Heart left ventricle (tissue), 13 donors: ENCODE measurements around the gene MYH11.

ENCODE experiments used
- POLR2A ChIP-seq, 2 donors: fragments of 450-650 bp; IDR thresholded peaks; one replicate each; pipeline ENCODE4 v1.6.1; 2017; ENCODE audit warnings: antibody characterized with exemption in 2 of 2, mild to moderate bottlenecking in 2 of 2, moderate library complexity in 2 of 2
- TF ChIP-seq, protein P1 (sequence below), 12 donors: fragments of 200-600 bp; sonication (generic) in 4 of 12; IDR thresholded peaks; one replicate each; pipeline versions ENCODE4 v1.5.0 to v1.8.0; 2018 to 2022; ENCODE audit warnings: antibody characterized with exemption in 12 of 12, mild to moderate bottlenecking in 5 of 12
- donor health status: ischemic (EF 13 %, LVEDD 7.1; RV severe dilation, severe dysfunction).
- donor health status: DM: no; HTN: yes; CAD: no.
- donor health status: DM: no; HTN: no; CAD: no.
- donor health status: ischemic (EF 25% LVEDD 6.9; RV normal size, moderate dysfunction).
- donor health status: ischemic (EF 25% LVEDD 5.7; RV mildly dilated, moderate dysfunction).
- donor health status: ischemic (EF 35%, LVEDD 5.7; RV mildly dilated, moderate dysfunction).
- donor health status: nonischemic (EF 11% LVEDD 7.7; RV severe dilation, severe dysfunction).
- donor health status: DM: yes; HTN: yes; CAD: no.
- donor health status: PGD.
- donor health status: ischemic (EF 29% LVEDD 5.4; RV normal size, mild dysfunction).
- donor health status: nonischemic (EF 23%, LVEDD 6.1; RV moderate dilation, normal function).

DNA sequence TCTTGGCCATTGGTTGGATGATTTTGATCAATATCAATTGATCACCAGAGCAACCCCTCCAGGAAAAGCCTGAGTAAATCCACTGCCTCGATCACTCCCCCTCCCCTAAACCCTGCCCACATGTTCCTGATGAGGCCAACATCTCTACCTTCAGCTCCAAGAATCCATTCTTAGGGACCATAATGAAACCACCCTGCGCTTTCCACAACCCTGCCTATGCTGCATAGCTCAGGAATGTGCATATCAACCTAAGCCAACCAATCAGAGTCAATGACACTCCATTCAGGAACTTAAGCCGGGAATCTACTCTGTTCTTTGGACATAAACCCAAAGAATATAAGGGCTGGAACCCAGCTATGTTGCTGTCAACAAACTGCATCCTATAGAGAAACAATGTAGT, 86.3 kb downstream of the MYH11 start:
- TF ChIP-seq, protein P1, sequence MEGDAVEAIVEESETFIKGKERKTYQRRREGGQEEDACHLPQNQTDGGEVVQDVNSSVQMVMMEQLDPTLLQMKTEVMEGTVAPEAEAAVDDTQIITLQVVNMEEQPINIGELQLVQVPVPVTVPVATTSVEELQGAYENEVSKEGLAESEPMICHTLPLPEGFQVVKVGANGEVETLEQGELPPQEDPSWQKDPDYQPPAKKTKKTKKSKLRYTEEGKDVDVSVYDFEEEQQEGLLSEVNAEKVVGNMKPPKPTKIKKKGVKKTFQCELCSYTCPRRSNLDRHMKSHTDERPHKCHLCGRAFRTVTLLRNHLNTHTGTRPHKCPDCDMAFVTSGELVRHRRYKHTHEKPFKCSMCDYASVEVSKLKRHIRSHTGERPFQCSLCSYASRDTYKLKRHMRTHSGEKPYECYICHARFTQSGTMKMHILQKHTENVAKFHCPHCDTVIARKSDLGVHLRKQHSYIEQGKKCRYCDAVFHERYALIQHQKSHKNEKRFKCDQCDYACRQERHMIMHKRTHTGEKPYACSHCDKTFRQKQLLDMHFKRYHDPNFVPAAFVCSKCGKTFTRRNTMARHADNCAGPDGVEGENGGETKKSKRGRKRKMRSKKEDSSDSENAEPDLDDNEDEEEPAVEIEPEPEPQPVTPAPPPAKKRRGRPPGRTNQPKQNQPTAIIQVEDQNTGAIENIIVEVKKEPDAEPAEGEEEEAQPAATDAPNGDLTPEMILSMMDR (IDR thresholded peaks at IDR 0.05): no peak
- no peak for TF ChIP-seq POLR2A (IDR thresholded peaks at IDR 0.05)
